ENCODE measurements around the gene RARB. TPM values are rescaled to one million over a fixed set of nuclear protein-coding genes. Genes with fewer than 3 reads are reported as not detected.

Gene RARB
- total and polyA plus RNA-seq, 11 donors: 4.3 to 21.0 (median 16.3) TPM

GRCh38 chr3:25571285-25571684 is 143.2 kb downstream of the RARB start:
- Histone ChIP-seq H3K36me3 (peaks cover 0 to 25% (median 4%) of the 10 kb centered on the region in 9 donors), H3K27me3 (no peaks in the 10 kb centered on the region), H3K4me3 (no peak overlapping the region), H3K9me3 (no peaks in the 10 kb centered on the region), H3K27ac (no peak overlapping the region), H3K4me1 (peaks cover 0 to 37% (median 17%) of the 10 kb centered on the region in 12 donors)
- no peak for TF ChIP-seq CTCF (IDR thresholded peaks at IDR 0.05)
- no peak for TF ChIP-seq POLR2A (IDR thresholded peaks at IDR 0.05)
- intact Hi-C loops (cut with DNase I): no loop called here
- ATAC-seq (no peak), DNase-seq (no peak)
- 88 to 94% (median 91%) methylated on average over 5 to 6 of the region's 6 CpGs for WGBS, 4 donors

DNA sequence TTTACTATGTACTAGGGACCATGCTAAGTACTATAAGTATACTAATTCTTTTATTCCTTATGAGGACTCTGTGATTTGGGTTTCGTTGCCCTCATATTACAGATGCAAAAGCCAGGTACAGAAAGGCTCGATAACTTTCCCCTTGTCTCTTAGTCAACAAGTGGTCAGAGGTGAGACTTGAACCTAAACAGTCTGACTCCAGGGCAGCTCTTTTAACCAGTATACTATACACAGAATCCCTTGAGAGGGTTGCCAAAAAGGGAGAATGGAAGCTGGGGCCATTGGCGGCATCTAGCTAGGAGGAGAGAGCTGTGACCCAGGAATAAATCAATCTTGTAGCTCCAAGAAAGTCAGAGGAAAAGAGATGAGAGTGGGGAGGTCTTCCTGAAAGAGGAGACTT is 144.3 kb downstream of the RARB start:
- TF ChIP-seq POLR2A (IDR thresholded peaks at IDR 0.05) (no peak), CTCF (IDR thresholded peaks at IDR 0.05) (no peak)
- intact Hi-C loops (cut with DNase I): no loop called here
- H3K4me1 ChIP-seq: peaks cover 0 to 37% (median 17%) of the 10 kb centered on the region in 12 donors
- DNase-seq: no peak
- peak overlapping the region in 3 of 12 donors; percentile 57 to 77 (median 75) for H3K27ac ChIP-seq
- WGBS, 4 donors: 88 to 91% (median 90%) methylated on average over 3 of the region's 3 CpGs
- ATAC-seq: no peak
- H3K4me3 ChIP-seq: no peak overlapping the region
- no peaks in the 10 kb centered on the region for H3K9me3 ChIP-seq
- no peaks in the 10 kb centered on the region for H3K27me3 ChIP-seq
- peaks cover 0 to 25% (median 4%) of the 10 kb centered on the region in 9 donors for H3K36me3 ChIP-seq

DNA sequence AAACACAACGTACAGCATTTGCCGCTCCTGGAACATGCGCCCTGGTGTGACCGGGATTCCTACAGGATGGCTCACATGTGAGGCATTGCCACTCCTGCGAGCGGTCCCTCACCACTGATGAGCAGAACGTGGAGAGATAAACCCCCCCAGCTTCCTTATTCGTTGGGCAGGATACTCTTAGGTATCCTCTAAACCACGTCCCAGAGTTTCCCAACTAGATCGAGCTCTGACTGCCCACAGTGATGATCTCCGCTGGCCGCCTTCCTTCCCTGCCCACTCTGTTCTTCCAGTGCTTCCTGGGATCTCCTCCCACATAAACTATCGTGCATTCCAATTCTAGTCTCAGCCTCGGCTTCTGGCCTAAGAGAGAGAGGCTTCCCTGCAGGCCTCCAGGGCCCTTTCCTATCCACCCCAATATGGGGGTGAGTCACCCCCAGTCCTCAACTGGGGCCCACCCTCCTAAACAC is 144.9 kb downstream of the RARB start:
- TF ChIP-seq POLR2A (IDR thresholded peaks at IDR 0.05): no peak
- no peak for TF ChIP-seq CTCF (IDR thresholded peaks at IDR 0.05)
- Histone ChIP-seq H3K9me3 (no peaks in the 10 kb centered on the region), H3K27me3 (no peaks in the 10 kb centered on the region), H3K4me1 (peaks cover 0 to 34% (median 17%) of the 10 kb centered on the region in 12 donors), H3K27ac (peak overlapping the region in 11 of 12 donors; percentile 55 to 86 (median 75)), H3K4me3 (no peak overlapping the region), H3K36me3 (peaks cover 0 to 25% (median 4%) of the 10 kb centered on the region in 9 donors)
- intact Hi-C loops (cut with DNase I): no loop called here
- no peak for DNase-seq
- ATAC-seq: peak in 2 of 4 donors; percentile 4 to 21
- 54 to 72% (median 65%) methylated on average over 10 to 14 of the region's 14 CpGs for WGBS, 4 donors

DNA sequence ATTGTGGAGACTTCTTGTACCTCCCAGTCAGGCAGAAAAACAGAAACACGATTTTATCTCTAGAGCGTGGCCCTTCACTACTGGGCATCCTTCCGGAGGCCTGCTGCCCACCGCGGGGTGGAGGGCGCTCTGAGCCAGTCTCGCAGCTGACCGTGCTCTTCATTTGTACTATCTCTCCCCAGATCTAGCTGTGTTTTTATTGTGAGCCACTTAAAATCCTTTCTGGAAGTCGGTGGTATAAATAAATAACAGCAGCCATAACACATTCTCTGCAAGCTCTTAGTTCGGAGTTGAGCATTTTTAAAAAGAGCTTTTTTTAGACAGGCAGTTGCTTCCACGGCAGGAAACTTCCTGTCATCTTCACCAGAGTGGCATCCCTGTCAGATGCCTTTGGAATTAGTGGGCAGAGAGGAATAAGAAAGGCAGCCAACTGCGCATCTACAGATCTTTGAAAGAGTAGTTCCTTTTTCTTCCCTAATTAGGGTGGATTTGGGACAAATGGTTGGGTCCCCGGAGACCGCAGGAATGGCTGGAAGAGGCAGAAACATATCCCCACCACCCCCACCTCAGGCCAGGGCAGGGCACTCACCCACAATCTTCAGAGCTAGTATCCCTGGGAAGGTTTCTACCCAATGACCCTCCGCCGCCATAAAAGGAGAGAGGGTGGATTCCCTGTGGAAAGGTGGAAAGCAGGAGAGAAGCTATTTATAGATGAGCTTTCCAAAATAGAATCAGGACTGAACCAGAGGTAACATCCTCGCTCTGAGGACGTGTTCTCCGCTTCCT is 145.5 kb downstream of the RARB start:
- intact Hi-C loops (cut with DNase I): no loop called here
- TF ChIP-seq POLR2A (IDR thresholded peaks at IDR 0.05): no peak
- TF ChIP-seq CTCF (IDR thresholded peaks at IDR 0.05): no peak
- peaks cover 0 to 27% (median 4%) of the 10 kb centered on the region in 9 donors for H3K36me3 ChIP-seq
- H3K4me1 ChIP-seq: peaks cover 0 to 29% (median 17%) of the 10 kb centered on the region in 12 donors
- DNase-seq (no peak), ATAC-seq (peak; percentile 33 to 73 (median 51))
- peak overlapping the region in 1 of 12 donors; percentile 3 for H3K4me3 ChIP-seq
- H3K27ac ChIP-seq: peak overlapping the region in 11 of 12 donors; percentile 55 to 86 (median 75)
- 48 to 58% (median 52%) methylated on average over 19 of the region's 19 CpGs for WGBS, 4 donors
- H3K27me3 ChIP-seq: no peaks in the 10 kb centered on the region
- H3K9me3 ChIP-seq: no peaks in the 10 kb centered on the region
